ENCODE data around the gene TFR2. TPM values are rescaled to one million over a fixed set of nuclear protein-coding genes. Genes with fewer than 3 reads are reported as not detected.

Gene TFR2
- total RNA-seq, 1 experiment from 2014 or later: 11.8 TPM

GRCh38 chr7:100687751-100688300 lies 46.5 kb upstream of the TFR2 start:
- Histone ChIP-seq H3K4me2 (ENCODE audit: low read length) (no peak overlapping the region), H4K20me1 (ENCODE audit: insufficient read depth) (no peaks in the 10 kb centered on the region), H3K4me3 (replicated peaks in 1 of 2; ENCODE audit: low read depth in 1 of 2, low read length in 2 of 2) (no peak overlapping the region), H3K27ac (ENCODE audit: low read depth, low read length) (no peak overlapping the region), H3K9me2 (ENCODE audit: insufficient read depth) (no peaks in the 10 kb centered on the region), H3K4me1 (ENCODE audit: control insufficient read depth in 1 of 2, insufficient read depth in 2 of 2, low read length in 2 of 2) (peaks cover 14 to 22% of the 10 kb centered on the region in 2 experiments; a peak in 3 of 4 replicates), H3K36me3 (ENCODE audit: control insufficient read depth in 1 of 2, insufficient read depth in 2 of 2, low read length in 2 of 2) (peaks cover 23 to 28% of the 10 kb centered on the region in 2 experiments; a peak in 3 of 4 replicates), H3K9ac (ENCODE audit: low read length) (no peak overlapping the region), H3K79me2 (ENCODE audit: insufficient read depth, low read length) (peaks cover 56% of the 10 kb centered on the region), H3K27me3 (ENCODE audit: insufficient read depth, low read length) (no peaks in the 10 kb centered on the region), H3K9me3 (ENCODE audit: control insufficient read depth in 1 of 2, insufficient read depth in 1 of 2, low read depth in 1 of 2, low read length in 2 of 2) (no peaks in the 10 kb centered on the region), H2AFZ (ENCODE audit: low read depth, low read length, poor library complexity, severe bottlenecking) (no peak overlapping the region)
- no TSS peak for BruUV-seq (replicated peaks)
- ChIA-PET POLR2A (interaction anchor here (0.6 kb wide), 1 partner anchor 185 kb away, joined by 3 read pairs; no protein-coding TSS in a partner anchor), CTCF (no interaction called here), RAD21 (ENCODE audit: low non-redundant PET in 1 of 2, low total read pairs in 2 of 2, uncharacterized antibody in 2 of 2, unreplicated experiment in 2 of 2) (no interaction called here)
- intact Hi-C loops (cut with micrococcal nuclease): no loop called here
- TF ChIP-seq ATF3 (IDR thresholded peaks at IDR 0.05): no peak
- no peak for TF ChIP-seq POLR2A (IDR thresholded peaks at IDR 0.05; ENCODE audit: borderline replicate concordance, extremely low read depth, insufficient read depth, insufficient read length)
- TF ChIP-seq JUND (IDR thresholded peaks at IDR 0.05): no peak
- no peak for TF ChIP-seq POLR2AphosphoS5 (IDR thresholded peaks at IDR 0.05; ENCODE audit: low read depth, low read length)
- no peak for TF ChIP-seq CTCF (IDR thresholded peaks at IDR 0.05 in 2 of 3, conservative IDR thresholded peaks at IDR 0.05 in 1 of 3; ENCODE audit: borderline replicate concordance in 1 of 3, insufficient read depth in 1 of 3, low read depth in 2 of 3, low read length in 2 of 3)
- no peak for TF ChIP-seq EZH2 (IDR thresholded peaks at IDR 0.05)
- no peak for TF ChIP-seq ZNF274 (IDR thresholded peaks at IDR 0.05; ENCODE audit: low read depth, low read length)
- TF ChIP-seq ELF1 (IDR thresholded peaks at IDR 0.05; ENCODE audit: borderline replicate concordance, low read depth): no peak
- no peak for TF ChIP-seq REST (IDR thresholded peaks at IDR 0.05; ENCODE audit: low read depth)
- no peak for TF ChIP-seq RAD21 (IDR thresholded peaks at IDR 0.05; ENCODE audit: low read depth)
- ATAC-seq (no peak), DNase-seq (ENCODE audit: low read depth, low spot score) (no peak)

All from HCT116 (cell line).